GM12801 (cell line): Measurements from ENCODE around the gene LTBP2.

Experiments used
- CTCF ChIP-seq: IDR thresholded peaks from one replicate; pipeline ENCODE4 v1.5.1; 2011; ENCODE audit warnings: control low read depth; ENCODE audit not compliant: insufficient read length; ENCODE audit errors: extremely low read depth

Gene LTBP2

GRCh38 chr14:74568911-74569310 is 43.1 kb downstream of the LTBP2 start:
- TF ChIP-seq CTCF: no peak

GRCh38 chr14:74568380-74568649 is 43.7 kb downstream of the LTBP2 start:
- TF ChIP-seq CTCF: no peak

GRCh38 chr14:74567646-74568379 is 44.2 kb downstream of the LTBP2 start:
- no peak for TF ChIP-seq CTCF

GRCh38 chr14:74567219-74567618 is 44.8 kb downstream of the LTBP2 start:
- TF ChIP-seq CTCF: no peak

- no peak for TF ChIP-seq CTCF
Observed at GRCh38 chr14:74566174-74567141, 45.6 kb downstream of the LTBP2 start.

GRCh38 chr14:74563586-74564159 is 48.4 kb downstream of the LTBP2 start:
- TF ChIP-seq CTCF: no peak

GRCh38 chr14:74563233-74563585 is 48.8 kb downstream of the LTBP2 start:
- TF ChIP-seq CTCF: no peak
